WI38 (cell line): ENCODE results near the gene DRGX.

Experiments used
- H3K4me3 ChIP-seq: 2 replicates; pipeline ENCODE4 v1.5.1; 2011; ENCODE audit warnings: low read depth, mild to moderate bottlenecking, control low read depth, low read length
- TF ChIP-seq, protein P1 (sequence below): IDR thresholded peaks from 2 replicates; pipeline ENCODE4 v1.5.1; 2012; ENCODE audit warnings: low read depth, mild to moderate bottlenecking, control low read depth, low read length

The DRGX gene

DNA sequence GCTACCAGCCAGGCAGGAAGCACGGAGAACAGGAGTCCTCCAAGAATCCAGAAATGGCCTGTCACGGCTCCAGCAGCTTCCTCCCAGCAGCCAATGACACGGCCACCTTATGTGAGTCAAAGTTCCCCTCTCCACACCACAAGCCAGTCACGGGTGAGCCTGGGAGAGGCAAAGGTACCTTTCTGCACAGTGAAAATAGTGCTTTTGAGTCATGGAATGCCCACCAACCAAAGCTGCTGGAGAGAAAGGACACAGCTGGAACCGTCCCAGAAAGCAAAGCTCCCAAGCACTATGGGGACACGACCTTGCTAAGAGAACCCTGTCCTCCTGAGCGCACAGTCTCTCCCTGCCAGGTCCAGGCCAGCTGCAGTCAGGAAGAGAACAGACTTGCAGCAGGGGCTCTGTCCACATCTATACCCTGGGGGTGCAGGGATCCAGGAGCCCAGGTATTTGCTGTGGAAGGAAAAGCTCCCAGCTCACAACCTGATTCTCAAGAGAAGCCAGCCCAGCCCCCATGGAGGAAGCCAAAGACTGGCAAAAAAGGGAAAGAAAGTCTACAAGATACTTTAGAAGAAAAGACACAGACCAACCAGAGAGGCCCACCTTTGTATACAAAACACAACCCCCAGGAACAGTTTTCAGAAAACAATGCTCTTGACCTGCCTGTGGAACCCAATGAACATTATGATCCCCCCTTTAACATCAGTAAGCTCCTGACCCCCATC is 72.6 kb downstream of the DRGX start:
- H3K4me3 ChIP-seq = no peak overlapping the region
- TF ChIP-seq, protein P1, sequence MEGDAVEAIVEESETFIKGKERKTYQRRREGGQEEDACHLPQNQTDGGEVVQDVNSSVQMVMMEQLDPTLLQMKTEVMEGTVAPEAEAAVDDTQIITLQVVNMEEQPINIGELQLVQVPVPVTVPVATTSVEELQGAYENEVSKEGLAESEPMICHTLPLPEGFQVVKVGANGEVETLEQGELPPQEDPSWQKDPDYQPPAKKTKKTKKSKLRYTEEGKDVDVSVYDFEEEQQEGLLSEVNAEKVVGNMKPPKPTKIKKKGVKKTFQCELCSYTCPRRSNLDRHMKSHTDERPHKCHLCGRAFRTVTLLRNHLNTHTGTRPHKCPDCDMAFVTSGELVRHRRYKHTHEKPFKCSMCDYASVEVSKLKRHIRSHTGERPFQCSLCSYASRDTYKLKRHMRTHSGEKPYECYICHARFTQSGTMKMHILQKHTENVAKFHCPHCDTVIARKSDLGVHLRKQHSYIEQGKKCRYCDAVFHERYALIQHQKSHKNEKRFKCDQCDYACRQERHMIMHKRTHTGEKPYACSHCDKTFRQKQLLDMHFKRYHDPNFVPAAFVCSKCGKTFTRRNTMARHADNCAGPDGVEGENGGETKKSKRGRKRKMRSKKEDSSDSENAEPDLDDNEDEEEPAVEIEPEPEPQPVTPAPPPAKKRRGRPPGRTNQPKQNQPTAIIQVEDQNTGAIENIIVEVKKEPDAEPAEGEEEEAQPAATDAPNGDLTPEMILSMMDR = no peak

DNA sequence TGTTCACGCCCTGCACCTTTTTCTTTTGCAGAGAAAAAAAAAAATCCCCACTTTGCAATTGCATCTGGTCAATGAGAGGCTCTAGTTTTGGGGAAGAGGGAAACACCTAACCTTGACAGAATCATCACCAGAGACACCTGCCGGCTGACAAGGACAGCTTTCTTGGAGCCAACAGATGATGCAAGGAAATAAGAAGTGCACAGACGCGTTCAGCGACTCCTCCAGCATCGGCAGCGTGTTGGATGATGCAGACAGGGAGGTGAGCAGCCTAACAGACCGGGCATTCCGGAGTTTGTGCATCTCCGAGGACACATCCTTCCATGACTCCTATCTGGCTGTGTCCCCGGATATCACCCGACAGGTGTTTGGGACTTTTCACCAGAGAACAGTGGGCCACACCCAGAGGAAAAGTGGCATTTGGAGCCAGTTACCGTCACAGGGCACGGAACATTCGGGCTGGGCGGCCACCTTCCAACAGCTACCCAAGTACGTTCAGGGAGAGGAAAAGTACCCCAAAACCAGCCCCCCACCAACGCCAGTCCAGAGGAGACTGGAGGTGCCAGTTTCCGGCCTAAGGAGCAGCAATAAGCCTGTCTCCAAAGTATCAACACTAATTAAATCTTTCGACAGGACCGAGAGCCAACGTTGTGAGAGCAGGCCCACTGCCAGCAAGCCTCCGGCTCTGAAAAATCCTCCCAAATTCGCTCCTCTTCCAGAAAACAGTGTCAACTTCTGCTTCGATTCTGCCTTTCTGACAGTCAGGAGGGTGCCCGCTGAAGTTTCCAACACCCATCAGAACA is 73.3 kb downstream of the DRGX start:
- TF ChIP-seq, protein P1 = no peak
- no peak overlapping the region for H3K4me3 ChIP-seq

DNA sequence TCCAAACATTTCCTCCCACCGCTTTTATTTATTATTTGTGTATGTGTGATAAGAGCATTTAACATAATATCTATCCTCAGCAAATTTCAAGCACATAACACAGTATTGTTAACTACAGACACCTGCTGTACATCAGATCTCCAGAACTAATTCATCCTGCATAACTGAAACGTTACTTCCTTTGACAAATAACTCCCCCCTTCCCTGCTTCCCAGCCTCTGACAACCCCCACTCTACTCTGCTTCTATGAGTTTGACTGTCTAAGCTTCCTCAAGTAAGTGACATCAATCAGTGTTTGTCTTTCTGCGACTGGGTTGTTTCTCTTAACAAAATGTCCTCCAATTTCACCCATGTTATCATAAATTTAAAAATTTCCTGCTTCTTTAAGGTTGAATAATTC is 74.9 kb downstream of the DRGX start:
- no peak overlapping the region for H3K4me3 ChIP-seq
- TF ChIP-seq, protein P1 = no peak

DNA sequence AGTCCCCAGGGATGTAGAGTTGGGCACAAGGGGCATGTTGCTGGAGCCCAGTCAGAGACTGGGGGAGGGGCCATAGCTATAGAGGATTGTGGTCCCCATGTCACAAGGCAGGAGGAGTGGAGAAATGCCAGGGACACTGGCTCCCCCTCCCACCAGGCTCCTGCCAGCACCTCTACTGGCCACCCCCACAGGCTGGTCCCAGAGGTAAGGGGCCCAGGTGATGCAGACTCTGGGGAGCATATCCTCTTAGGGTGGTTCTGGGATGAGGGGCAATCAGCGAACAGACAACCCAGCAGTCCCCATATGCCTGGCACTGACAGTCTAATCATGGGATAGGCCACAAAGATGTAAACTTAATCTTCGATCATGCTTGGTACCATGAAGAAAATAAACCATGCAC is 75.7 kb downstream of the DRGX start:
- TF ChIP-seq, protein P1 = no peak
- H3K4me3 ChIP-seq = no peak overlapping the region

DNA sequence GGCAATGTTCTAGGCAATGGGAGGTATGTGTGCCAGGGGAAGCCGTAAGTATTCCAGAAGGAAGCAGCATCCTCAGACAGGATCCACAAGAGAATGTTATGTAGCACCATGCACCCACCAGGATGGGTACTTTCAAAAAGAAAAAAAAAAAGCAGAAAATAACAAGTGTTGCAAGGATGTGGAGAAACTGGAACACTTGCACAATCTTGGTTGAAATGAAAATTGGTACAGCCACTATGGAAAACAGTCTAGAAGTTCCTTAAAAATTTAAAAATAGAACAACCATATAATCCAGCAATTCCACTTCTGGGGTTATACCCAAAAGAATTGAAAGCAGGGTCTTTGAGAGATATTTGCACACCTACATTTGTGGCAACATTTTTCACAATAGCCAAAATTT is 76.7 kb downstream of the DRGX start:
- TF ChIP-seq, protein P1 = no peak
- H3K4me3 ChIP-seq = no peak overlapping the region

DNA sequence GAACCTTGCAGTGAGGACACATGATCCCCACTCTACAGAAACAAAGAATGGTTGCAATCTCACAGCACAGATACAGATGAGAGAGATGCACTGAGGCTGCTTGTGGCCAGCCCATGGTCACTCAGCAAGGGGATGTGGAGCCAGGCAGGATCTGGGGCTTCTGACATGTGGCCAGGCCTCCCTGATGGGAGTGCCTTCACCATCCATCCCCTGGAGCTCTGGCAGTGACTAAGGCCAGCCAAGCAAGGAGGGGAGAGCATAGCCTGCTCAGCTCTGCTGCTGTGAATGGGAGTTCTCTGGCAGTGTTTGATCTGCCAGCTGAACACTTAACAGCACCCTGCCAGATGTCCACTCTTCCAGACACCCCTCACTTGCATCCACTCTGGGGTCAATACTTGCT is 77.1 kb downstream of the DRGX start:
- H3K4me3 ChIP-seq = no peak overlapping the region
- TF ChIP-seq, protein P1 = no peak

DNA sequence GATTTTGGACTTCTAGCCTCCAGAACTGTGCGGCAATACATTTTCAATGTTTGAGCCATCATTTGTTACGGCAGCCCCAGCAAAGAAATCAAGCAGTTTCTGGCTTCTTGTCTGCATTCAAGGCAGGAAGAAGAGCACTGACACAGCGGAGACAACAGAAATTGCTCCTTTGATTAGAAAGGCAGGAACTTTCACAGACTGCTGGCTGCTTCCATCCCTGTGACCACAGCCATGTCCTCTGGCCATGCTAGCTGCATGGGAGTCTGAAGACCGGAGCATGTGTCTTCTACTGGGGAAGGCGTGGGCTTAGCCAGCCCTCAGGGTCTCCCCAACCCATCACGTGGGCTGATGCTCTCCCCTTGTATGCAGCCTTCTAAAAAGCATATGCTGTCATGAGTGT is 77.9 kb downstream of the DRGX start:
- H3K4me3 ChIP-seq = no peak overlapping the region
- TF ChIP-seq, protein P1 = no peak
